RWPE2 (cell line): ENCODE measurements around the gene ZSCAN25.

Experiments
- ATAC-seq: fragments of 200-7000 bp; cut with Tn5 transposase; 3 replicates; pipeline ENCODE4 v1.9.1; 2021; ENCODE audit warnings: low read depth
- DNase-seq: peaks from one replicate; pipeline ENCODE4 v3.0.0-alpha.2; 2020; ENCODE audit warnings: low spot score
- H3K27ac ChIP-seq: fragments of 450-650 bp; 2 replicates; pipeline ENCODE4 v1.5.1; 2017; ENCODE audit warnings: mild to moderate bottlenecking; ENCODE audit not compliant: poor library complexity, severe bottlenecking
- H3K27me3 ChIP-seq: fragments of 250-450 bp; sonication (Bioruptor Pico); 2 replicates; pipeline ENCODE4 v1.5.1; 2021; ENCODE audit warnings: mild to moderate bottlenecking, moderate library complexity; ENCODE audit not compliant: insufficient read depth, poor library complexity, severe bottlenecking
- H3K36me3 ChIP-seq: fragments of 250-450 bp; sonication (Bioruptor Pico); 2 replicates; pipeline ENCODE4 v1.5.1; 2020; ENCODE audit warnings: low read depth, mild to moderate bottlenecking, moderate library complexity
- H3K4me1 ChIP-seq: fragments of 250-450 bp; sonication (Bioruptor Pico); 2 replicates; pipeline ENCODE4 v1.5.1; 2021; ENCODE audit warnings: mild to moderate bottlenecking, moderate library complexity; ENCODE audit not compliant: insufficient read depth, poor library complexity, severe bottlenecking
- H3K4me3 ChIP-seq: fragments of 250-450 bp; sonication (Bioruptor Pico); 2 replicates; pipeline ENCODE4 v1.5.1; 2021; ENCODE audit warnings: mild to moderate bottlenecking, moderate library complexity; ENCODE audit not compliant: severe bottlenecking
- H3K9me3 ChIP-seq: fragments of 250-450 bp; sonication (Bioruptor Pico); 2 replicates; pipeline ENCODE4 v1.5.1; 2021; ENCODE audit warnings: mild to moderate bottlenecking, moderate library complexity; ENCODE audit not compliant: severe bottlenecking
- TF ChIP-seq, protein P1 (sequence below): fragments of 450-650 bp; IDR thresholded peaks from one replicate; pipeline ENCODE4 v1.5.1; 2017; ENCODE audit warnings: mild to moderate bottlenecking, moderate library complexity; ENCODE audit not compliant: poor library complexity, severe bottlenecking

The ZSCAN25 gene

DNA sequence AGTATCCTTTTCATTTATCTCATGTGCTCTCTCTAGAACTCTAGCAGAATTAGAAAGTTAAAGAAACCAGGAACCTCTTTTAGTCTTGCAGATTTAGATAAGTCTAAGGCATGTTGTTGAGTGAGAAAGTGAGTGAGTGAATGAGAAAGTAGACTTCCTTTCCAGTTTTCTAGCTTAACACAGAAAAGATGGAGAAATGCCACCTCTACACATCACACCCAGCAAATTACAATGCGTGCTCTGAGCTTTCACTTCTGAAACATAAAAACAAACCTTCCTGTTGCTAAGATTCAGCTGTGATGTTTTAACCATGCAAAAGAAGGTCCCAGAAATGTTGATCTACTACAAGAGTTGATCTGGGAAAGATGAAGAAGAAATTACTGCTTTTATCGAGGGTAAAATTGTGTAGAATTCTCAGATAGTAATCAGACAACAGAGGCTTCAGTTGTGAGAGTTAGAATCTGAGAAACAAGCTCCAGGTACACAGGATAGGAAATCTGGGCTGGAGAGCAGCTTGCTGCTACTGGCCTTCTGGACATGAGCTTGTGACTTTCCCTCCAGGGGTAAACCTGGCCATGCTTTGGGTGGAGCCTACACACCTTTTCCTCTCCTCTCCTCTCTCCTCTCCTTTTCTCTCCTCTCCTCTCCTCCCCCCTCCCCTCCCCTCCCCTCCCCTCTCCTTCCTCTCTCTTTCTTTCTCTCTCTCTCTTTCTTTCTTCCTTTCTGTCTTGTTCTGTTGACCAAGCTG, 58.4 kb downstream of the ZSCAN25 start:
- TF ChIP-seq, protein P1, sequence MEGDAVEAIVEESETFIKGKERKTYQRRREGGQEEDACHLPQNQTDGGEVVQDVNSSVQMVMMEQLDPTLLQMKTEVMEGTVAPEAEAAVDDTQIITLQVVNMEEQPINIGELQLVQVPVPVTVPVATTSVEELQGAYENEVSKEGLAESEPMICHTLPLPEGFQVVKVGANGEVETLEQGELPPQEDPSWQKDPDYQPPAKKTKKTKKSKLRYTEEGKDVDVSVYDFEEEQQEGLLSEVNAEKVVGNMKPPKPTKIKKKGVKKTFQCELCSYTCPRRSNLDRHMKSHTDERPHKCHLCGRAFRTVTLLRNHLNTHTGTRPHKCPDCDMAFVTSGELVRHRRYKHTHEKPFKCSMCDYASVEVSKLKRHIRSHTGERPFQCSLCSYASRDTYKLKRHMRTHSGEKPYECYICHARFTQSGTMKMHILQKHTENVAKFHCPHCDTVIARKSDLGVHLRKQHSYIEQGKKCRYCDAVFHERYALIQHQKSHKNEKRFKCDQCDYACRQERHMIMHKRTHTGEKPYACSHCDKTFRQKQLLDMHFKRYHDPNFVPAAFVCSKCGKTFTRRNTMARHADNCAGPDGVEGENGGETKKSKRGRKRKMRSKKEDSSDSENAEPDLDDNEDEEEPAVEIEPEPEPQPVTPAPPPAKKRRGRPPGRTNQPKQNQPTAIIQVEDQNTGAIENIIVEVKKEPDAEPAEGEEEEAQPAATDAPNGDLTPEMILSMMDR = no peak
- no peaks in the 10 kb centered on the region for H3K27me3 ChIP-seq
- H3K27ac ChIP-seq = no peak overlapping the region
- H3K36me3 ChIP-seq = no peaks in the 10 kb centered on the region
- no peak for DNase-seq
- peaks cover 9% of the 10 kb centered on the region for H3K4me1 ChIP-seq
- no peak for ATAC-seq
- no peaks in the 10 kb centered on the region for H3K9me3 ChIP-seq
- no peak overlapping the region for H3K4me3 ChIP-seq

DNA sequence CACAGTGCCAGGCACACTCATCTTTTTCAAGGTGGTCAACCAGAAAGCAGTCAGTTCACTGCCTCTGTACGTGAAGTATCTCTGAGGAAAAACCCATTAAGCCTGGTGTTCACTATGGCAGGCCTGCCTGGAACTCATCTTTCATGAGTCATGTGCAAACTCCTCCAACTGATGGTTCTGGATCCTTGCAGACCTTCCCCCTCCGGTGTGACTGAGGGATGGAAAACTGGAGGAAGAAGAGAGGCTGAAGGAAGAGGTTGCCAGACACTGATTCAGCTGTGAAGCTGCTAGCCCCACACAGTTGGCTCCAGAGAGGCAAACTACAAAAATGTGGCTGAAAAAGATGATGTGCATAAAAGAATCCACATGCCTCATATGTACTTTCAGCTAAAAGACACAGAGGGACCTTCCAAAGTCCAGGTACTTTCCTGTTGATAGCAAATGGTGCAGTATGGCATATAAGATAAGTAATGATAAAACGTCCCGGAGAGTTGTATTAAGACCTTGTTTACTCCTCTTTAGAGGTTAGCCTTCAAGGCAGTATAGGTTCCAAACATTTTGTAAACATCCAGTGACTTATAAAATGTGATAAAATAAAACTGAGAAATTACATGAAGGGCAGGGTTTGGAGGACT, 60.4 kb downstream of the ZSCAN25 start:
- TF ChIP-seq, protein P1 = no peak
- H3K9me3 ChIP-seq = no peaks in the 10 kb centered on the region

DNA sequence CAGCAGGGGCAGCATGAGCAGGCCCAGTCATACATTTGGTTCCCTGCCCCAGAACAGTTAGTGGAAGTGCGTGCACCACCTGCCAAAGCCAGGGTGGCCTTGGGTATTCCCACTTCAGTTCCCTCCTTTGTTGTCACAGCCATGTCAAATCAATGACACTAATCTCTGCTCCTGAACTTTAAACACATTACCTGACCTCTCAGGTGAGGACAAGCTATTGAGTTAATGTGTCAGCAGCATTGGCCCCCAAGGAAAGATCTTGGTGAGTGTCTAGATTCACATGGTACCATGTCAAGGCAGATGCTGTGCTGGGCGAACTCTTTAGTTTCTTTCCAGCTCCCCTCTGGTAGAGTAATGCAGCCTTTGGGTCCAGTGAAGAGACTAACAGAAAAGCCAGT, 60.9 kb downstream of the ZSCAN25 start:
- DNase-seq (no peak), ATAC-seq (no peak)
- Histone ChIP-seq H3K4me1 (peaks cover 9% of the 10 kb centered on the region), H3K27ac (no peak overlapping the region), H3K9me3 (no peaks in the 10 kb centered on the region), H3K27me3 (no peaks in the 10 kb centered on the region), H3K36me3 (no peaks in the 10 kb centered on the region), H3K4me3 (no peak overlapping the region)
- TF ChIP-seq, protein P1 = no peak

More for the DNA sequence above, 60.4 kb downstream of the ZSCAN25 start:
- Histone ChIP-seq H3K36me3 (no peaks in the 10 kb centered on the region), H3K27ac (no peak overlapping the region), H3K4me1 (peaks cover 9% of the 10 kb centered on the region), H3K4me3 (no peak overlapping the region), H3K27me3 (no peaks in the 10 kb centered on the region)
- ATAC-seq (no peak), DNase-seq (no peak)

DNA sequence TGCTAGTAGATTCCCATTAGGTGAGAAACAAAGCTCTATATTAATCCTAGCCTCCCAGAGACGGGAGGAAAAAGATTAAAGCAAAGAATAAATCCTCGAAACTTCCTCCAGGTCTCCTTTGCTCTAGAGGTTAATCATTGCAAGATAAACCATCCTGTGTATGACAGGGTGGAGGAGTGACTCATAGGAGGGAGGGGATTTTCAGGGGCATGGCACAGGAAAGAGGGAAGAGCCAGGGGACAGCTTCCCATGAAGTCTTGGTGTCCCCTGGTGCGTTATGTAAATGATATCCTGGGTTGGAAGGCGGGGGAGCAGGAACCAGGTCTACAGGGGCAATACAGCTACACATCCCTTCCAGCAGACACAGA, 62.3 kb downstream of the ZSCAN25 start:
- Histone ChIP-seq H3K4me1 (peaks cover 9% of the 10 kb centered on the region), H3K27me3 (no peaks in the 10 kb centered on the region), H3K9me3 (no peaks in the 10 kb centered on the region), H3K4me3 (no peak overlapping the region), H3K27ac (no peak overlapping the region), H3K36me3 (no peaks in the 10 kb centered on the region)
- ATAC-seq (peak; percentile 91), DNase-seq (no peak)
- TF ChIP-seq, protein P1 = no peak
